Lung (tissue), 12 donors: ENCODE results near the gene SLC22A12. TPM values are rescaled to one million over a fixed set of nuclear protein-coding genes. Genes with fewer than 3 reads are reported as not detected.

Experiments used
- ATAC-seq: fragments of 200-7000 bp; cut with Tn5 transposase; one replicate; pipeline ENCODE4 v1.9.1; 2020; ENCODE audit warnings: moderate number of reproducible peaks; ENCODE audit not compliant: insufficient read depth, low FRiP score
- DNase-seq, 3 donors: peaks; one replicate each; pipeline ENCODE4 v3.0.0-alpha.2; 2013 to 2017
- H3K27ac ChIP-seq, 2 donors: one replicate each; pipeline ENCODE4 v1.5.1; 2013; ENCODE audit warnings: mild to moderate bottlenecking in 2 of 2, moderate library complexity in 2 of 2, control low read depth in 1 of 2, inconsistent platforms in 1 of 2, low read depth in 1 of 2, low read length in 1 of 2
- H3K27me3 ChIP-seq, 3 donors: one replicate each; pipeline ENCODE4 v1.5.1; 2013; ENCODE audit warnings: low read length in 2 of 3; ENCODE audit not compliant: control insufficient read depth in 3 of 3, insufficient read depth in 3 of 3
- H3K36me3 ChIP-seq, 4 donors: one replicate each; pipeline ENCODE4 v1.5.1; 2013; ENCODE audit warnings: low read length in 4 of 4, mild to moderate bottlenecking in 1 of 4, moderate library complexity in 1 of 4; ENCODE audit not compliant: control insufficient read depth in 4 of 4, insufficient read depth in 4 of 4
- H3K4me1 ChIP-seq, 5 donors: one replicate each; pipeline ENCODE4 v1.5.1; 2013; ENCODE audit warnings: low read length in 5 of 5, mild to moderate bottlenecking in 2 of 5, moderate library complexity in 1 of 5; ENCODE audit not compliant: control insufficient read depth in 5 of 5, insufficient read depth in 5 of 5
- H3K4me3 ChIP-seq: one replicate; pipeline ENCODE4 v1.5.1; 2013; ENCODE audit warnings: mild to moderate bottlenecking, control low read depth, moderate library complexity
- H3K9ac ChIP-seq, 2 donors: one replicate each; pipeline ENCODE4 v1.5.1; 2013; ENCODE audit warnings: low read length in 2 of 2, control low read depth in 1 of 2; ENCODE audit not compliant: insufficient read depth in 1 of 2
- H3K9me3 ChIP-seq, 4 donors: one replicate each; pipeline ENCODE4 v1.5.1; 2013; ENCODE audit warnings: low read length in 3 of 4, mild to moderate bottlenecking in 1 of 4, moderate library complexity in 1 of 4; ENCODE audit not compliant: control insufficient read depth in 4 of 4, insufficient read depth in 3 of 4
- WGBS, 2 donors: extraction: QIAGEN DNeasy Blood & Tissue Kit; methylation state at CpG; one replicate each; pipeline ENCODE4 v1.1.7; 2013; 5-methylcytosine and 5-hydroxymethylcytosine counted together
- polyA plus RNA-seq, 2 donors: library from polyadenylated mRNA; stranded (reverse); fragments of 200-250 nt; gene quantifications; one replicate each; pipeline ENCODE4 v1.2.1, GENCODE V29; 2013
- total RNA-seq, 2 donors: library from RNA; depleted of rRNA in 1 of 2; stranded (reverse); fragments of >200 nt in 1 of 2; gene quantifications; one replicate each; pipeline ENCODE4 v1.2.1, GENCODE V29; 2014 to 2021
- TF ChIP-seq, protein P1 (sequence below): IDR thresholded peaks from 2 replicates; pipeline ENCODE4 v1.5.1; 2012; ENCODE audit warnings: mild to moderate bottlenecking; ENCODE audit errors: control extremely low read depth, extremely low read depth
- donor health status: control.
- donor health status: control.
- donor health status: Bipolar disorder and iron deficiency.
- donor health status: healthy.
- donor health status: DM: yes; HTN: yes; CAD: no.

SLC22A12 gene
- total and polyA plus RNA-seq, 4 donors, result not detected

DNA sequence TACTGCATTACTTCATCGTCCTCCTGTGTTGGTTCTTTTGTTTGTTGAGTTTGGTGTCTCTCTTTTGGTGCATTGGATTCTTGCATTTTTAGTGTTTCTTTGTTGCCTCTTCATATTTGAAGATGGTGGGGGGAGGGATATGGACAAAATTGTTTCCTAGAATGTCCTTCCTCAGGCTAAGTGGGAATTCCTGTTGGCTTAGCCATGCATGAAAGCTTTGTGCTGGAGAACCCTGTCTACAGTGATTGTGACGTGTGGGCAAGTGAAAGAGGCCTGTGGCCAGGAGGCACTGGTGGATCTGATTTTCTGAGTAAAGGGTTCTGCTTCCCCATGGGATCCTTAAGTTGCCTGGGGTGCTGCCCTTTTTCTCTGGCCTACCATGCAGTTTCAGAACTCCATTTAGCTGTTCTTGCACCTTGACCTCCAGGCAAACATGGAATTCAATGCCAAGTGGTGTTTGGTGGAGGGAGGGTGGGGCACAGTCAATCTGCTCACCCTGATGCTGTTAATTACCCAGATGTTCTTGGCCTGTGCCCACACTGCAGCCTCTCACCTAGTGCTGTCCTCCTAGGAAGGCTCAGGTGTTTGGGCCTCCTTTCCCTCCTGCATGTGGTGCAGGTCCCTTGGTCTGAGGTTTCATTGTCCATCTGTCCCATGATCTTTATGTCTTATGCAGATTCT, 46.3 kb upstream of the SLC22A12 start:
- no peak overlapping the region for H3K27ac ChIP-seq
- H3K4me3 ChIP-seq, result no peak overlapping the region
- WGBS, 2 donors, result 86 to 98% methylated on average over 2 of the region's 2 CpGs
- H3K4me1 ChIP-seq, result no peaks in the 10 kb centered on the region
- peaks cover 0 to 4% (median 0%) of the 10 kb centered on the region in 3 donors for H3K27me3 ChIP-seq
- no peak for DNase-seq
- TF ChIP-seq, protein P1, sequence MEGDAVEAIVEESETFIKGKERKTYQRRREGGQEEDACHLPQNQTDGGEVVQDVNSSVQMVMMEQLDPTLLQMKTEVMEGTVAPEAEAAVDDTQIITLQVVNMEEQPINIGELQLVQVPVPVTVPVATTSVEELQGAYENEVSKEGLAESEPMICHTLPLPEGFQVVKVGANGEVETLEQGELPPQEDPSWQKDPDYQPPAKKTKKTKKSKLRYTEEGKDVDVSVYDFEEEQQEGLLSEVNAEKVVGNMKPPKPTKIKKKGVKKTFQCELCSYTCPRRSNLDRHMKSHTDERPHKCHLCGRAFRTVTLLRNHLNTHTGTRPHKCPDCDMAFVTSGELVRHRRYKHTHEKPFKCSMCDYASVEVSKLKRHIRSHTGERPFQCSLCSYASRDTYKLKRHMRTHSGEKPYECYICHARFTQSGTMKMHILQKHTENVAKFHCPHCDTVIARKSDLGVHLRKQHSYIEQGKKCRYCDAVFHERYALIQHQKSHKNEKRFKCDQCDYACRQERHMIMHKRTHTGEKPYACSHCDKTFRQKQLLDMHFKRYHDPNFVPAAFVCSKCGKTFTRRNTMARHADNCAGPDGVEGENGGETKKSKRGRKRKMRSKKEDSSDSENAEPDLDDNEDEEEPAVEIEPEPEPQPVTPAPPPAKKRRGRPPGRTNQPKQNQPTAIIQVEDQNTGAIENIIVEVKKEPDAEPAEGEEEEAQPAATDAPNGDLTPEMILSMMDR, result no peak
- H3K9ac ChIP-seq, result no peak overlapping the region
- peaks cover 0 to 8% (median 0%) of the 10 kb centered on the region in 4 donors for H3K9me3 ChIP-seq
- ATAC-seq, result no peak
- no peaks in the 10 kb centered on the region for H3K36me3 ChIP-seq

DNA sequence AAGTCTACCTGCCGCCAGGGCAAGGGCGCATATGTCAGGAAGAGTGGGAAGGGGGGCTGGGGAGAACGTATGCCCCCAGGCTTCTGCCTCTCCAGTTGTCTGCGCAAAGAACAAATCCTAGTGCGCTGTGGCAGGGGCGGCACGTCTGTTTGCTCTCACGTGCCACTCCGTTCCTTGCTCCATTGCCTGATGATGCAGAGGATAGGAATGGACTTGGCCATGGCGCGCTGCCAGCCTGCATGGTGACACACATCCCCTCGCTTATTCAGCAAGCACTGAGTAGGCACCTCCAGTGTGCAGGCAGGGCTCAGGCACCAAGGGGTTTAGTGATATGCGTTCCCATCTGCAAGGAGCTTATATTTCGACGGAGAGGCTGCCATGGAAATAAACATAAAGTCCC, 45.4 kb upstream of the SLC22A12 start:
- no peak overlapping the region for H3K4me3 ChIP-seq
- H3K36me3 ChIP-seq, result no peaks in the 10 kb centered on the region
- TF ChIP-seq, protein P1, result no peak
- H3K9ac ChIP-seq, result no peak overlapping the region
- ATAC-seq (no peak), DNase-seq (no peak)
- H3K9me3 ChIP-seq, result peaks cover 0 to 3% (median 0%) of the 10 kb centered on the region in 4 donors
- WGBS, 2 donors, result 87 to 92% methylated on average over 15 of the region's 15 CpGs
- H3K4me1 ChIP-seq, result no peaks in the 10 kb centered on the region
- no peaks in the 10 kb centered on the region for H3K27me3 ChIP-seq
- no peak overlapping the region for H3K27ac ChIP-seq

DNA sequence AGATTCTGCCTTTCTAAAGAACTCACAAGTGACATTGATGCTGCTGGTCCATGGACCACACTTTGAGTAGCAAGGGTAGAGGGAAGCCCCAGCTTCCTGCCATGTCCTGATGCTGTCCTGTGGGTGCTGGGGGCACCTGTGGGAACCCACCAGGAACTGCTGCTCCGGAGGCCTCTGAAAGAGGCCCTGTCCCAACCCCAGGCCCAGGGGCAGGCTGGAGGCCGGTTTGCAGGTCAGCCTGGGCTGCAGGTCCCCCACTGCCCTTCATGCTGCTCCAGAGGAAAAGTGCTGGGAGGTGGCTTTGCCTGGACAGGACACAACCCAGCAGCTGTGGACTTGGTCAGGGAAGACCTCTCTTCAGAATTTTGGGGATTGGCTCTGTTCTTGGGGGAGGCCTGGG, 44.8 kb upstream of the SLC22A12 start:
- Histone ChIP-seq H3K36me3 (no peaks in the 10 kb centered on the region), H3K9me3 (peaks cover 0 to 2% (median 0%) of the 10 kb centered on the region in 4 donors), H3K27ac (no peak overlapping the region), H3K4me3 (no peak overlapping the region), H3K4me1 (no peaks in the 10 kb centered on the region), H3K27me3 (no peaks in the 10 kb centered on the region), H3K9ac (no peak overlapping the region)
- ATAC-seq (no peak), DNase-seq (no peak)
- WGBS, 2 donors, result 86 to 87% methylated on average over 2 of the region's 2 CpGs
- TF ChIP-seq, protein P1, result no peak

DNA sequence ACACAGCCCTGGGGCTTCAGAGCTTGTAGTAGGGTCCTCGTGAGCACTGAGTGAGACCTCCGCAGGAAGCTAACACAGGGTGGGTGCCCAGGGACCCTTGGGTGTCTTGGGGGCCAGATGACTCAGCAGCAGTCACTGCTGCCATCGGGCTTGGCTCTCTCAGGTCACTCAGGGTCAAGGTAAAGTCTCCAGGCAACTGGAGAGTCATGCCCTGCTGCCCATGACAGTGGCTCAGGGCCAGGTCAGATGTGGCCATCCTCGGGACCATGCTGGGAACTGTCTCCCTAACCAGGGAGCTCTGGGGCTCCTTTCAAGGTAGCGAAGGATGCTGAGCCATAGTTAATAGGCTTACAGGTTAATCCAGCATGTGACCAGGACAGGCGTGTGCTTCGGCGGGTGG, 44.4 kb upstream of the SLC22A12 start:
- ATAC-seq (no peak), DNase-seq (no peak)
- Histone ChIP-seq H3K9me3 (no peaks in the 10 kb centered on the region), H3K27me3 (no peaks in the 10 kb centered on the region), H3K9ac (no peak overlapping the region), H3K27ac (no peak overlapping the region), H3K4me1 (no peaks in the 10 kb centered on the region), H3K4me3 (no peak overlapping the region), H3K36me3 (no peaks in the 10 kb centered on the region)
- WGBS, 2 donors, result 88 to 94% methylated on average over 8 of the region's 8 CpGs
- TF ChIP-seq, protein P1, result no peak
